ENCODE results near the gene ADGRB2.

DNA sequence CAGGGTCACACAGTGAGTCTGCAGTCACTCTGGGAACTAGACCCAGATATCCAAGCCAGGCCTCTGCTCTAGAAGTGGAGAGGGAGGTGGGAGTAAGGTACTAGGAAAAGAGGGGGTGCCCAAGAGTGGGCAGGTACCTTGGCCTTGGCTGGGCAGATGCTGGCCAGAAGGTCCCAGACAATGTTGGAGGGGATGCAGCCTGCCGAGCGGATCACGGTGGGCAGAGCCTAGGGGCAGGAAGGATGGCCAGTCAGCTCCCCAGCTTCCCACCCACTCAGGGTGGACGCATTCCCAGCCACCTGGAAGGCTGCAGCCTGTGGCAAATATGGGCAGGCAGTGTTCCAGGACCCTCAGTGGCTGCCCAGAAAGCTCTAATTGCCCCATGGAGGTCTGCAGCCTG, 28.4 kb upstream of the ADGRB2 start:
- TF ChIP-seq CTCF (IDR thresholded peaks at IDR 0.05) (no peak), POLR2A (IDR thresholded peaks at IDR 0.05) (no peak)
